Breast epithelium (tissue), 4 donors: ENCODE results near the gene USHBP1. TPM values are rescaled to one million over a fixed set of nuclear protein-coding genes. Genes with fewer than 3 reads are reported as not detected.

Source experiments
- DNase-seq, 2 donors: peaks; one replicate each; pipeline ENCODE4 v3.0.0-alpha.2; 2019; ENCODE audit warnings: low spot score in 2 of 2
- H3K27ac ChIP-seq, 2 donors: fragments of 200-600 bp; sonication (generic) in 1 of 2; one replicate each; pipeline ENCODE4 v1.5.1; 2016 to 2019; ENCODE audit warnings: mild to moderate bottlenecking in 1 of 2
- H3K27me3 ChIP-seq, 2 donors: fragments of 200-600 bp; sonication (generic) in 1 of 2; one replicate each; pipeline versions ENCODE4 v1.5.1 to v1.6.0; 2017 to 2019; ENCODE audit warnings: control low read depth in 1 of 2, mild to moderate bottlenecking in 1 of 2
- H3K36me3 ChIP-seq: fragments of 200-600 bp; one replicate; pipeline ENCODE4 v1.5.1; 2019
- H3K4me1 ChIP-seq, 2 donors: fragments of 200-600 bp; sonication (generic); one replicate each; pipeline ENCODE4 v1.5.1; 2016 to 2019; ENCODE audit warnings: control low read depth in 1 of 2
- H3K4me3 ChIP-seq, 3 donors: fragments of 200-600 bp; sonication (generic); 1 replicate in 2 of 3; 2 replicates in 1 of 3; pipeline ENCODE4 v1.5.1; 2016 to 2019; ENCODE audit warnings: mild to moderate bottlenecking in 3 of 3, moderate library complexity in 2 of 3
- H3K9me3 ChIP-seq, 2 donors: fragments of 200-600 bp; sonication (generic) in 1 of 2; one replicate each; pipeline ENCODE4 v1.5.1; 2016 to 2019; ENCODE audit warnings: control low read depth in 1 of 2
- CTCF ChIP-seq, 3 donors: fragments of 450-650 bp; IDR thresholded peaks; one replicate each; pipeline ENCODE4 v1.5.1; 2016 to 2017; ENCODE audit warnings: antibody characterized with exemption in 3 of 3, mild to moderate bottlenecking in 3 of 3, moderate library complexity in 3 of 3
- POLR2A ChIP-seq: fragments of 450-650 bp; IDR thresholded peaks from one replicate; pipeline ENCODE4 v1.6.1; 2016; ENCODE audit warnings: antibody characterized with exemption, mild to moderate bottlenecking, moderate library complexity
- POLR2AphosphoS5 ChIP-seq, 3 donors: sonication (generic); formaldehyde crosslinking; IDR thresholded peaks; one replicate each; pipeline ENCODE4 v1.6.1; 2017; ENCODE audit warnings: antibody characterized with exemption in 3 of 3
- intact Hi-C: fragments of 100-400 bp; cut with DNase I; formaldehyde crosslinking; loops from one replicate; pipeline ENCODE4 v1.15.1; 2023; ENCODE audit warnings: low total_unique reads
- total RNA-seq, 3 donors: library from RNA; depleted of rRNA; stranded (reverse); fragments of >200 nt; gene quantifications; one replicate each; pipeline ENCODE4 v1.1.0, GENCODE V29; 2016

Gene USHBP1
- total RNA-seq, 3 donors from 2014 or later, result 5.8 to 8.8 (median 7.0) TPM

- TF ChIP-seq CTCF (IDR thresholded peaks at IDR 0.05), result no peak
- no peak for TF ChIP-seq POLR2AphosphoS5 (IDR thresholded peaks at IDR 0.05)
- TF ChIP-seq POLR2A, result no peak
- intact Hi-C loops, result loop anchor here (10.0 kb wide), 1 partner anchor 221 kb away; no protein-coding TSS in a partner anchor
Measured at GRCh38 chr19:17286263-17286662, 21.7 kb upstream of the USHBP1 start.

GRCh38 chr19:17285415-17286135 is 21.0 kb upstream of the USHBP1 start:
- TF ChIP-seq POLR2A, result no peak
- TF ChIP-seq POLR2AphosphoS5 (IDR thresholded peaks at IDR 0.05), result no peak
- TF ChIP-seq CTCF (IDR thresholded peaks at IDR 0.05), result no peak
- Histone ChIP-seq H3K4me3 (no peak overlapping the region), H3K27ac (no peak overlapping the region), H3K4me1 (peaks cover 5 to 13% of the 10 kb centered on the region in 2 donors), H3K36me3 (no peaks in the 10 kb centered on the region), H3K27me3 (peaks cover 7 to 15% of the 10 kb centered on the region in 2 donors), H3K9me3 (no peaks in the 10 kb centered on the region)
- DNase-seq, result no peak
- intact Hi-C loops, result loop anchor here (10.0 kb wide), 1 partner anchor 221 kb away; no protein-coding TSS in a partner anchor

More at GRCh38 chr19:17286263-17286662, 21.7 kb upstream of the USHBP1 start:
- no peaks in the 10 kb centered on the region for H3K36me3 ChIP-seq
- H3K4me1 ChIP-seq, result peaks cover 5 to 13% of the 10 kb centered on the region in 2 donors
- DNase-seq, result no peak
- H3K9me3 ChIP-seq, result no peaks in the 10 kb centered on the region
- peaks cover 7 to 13% of the 10 kb centered on the region in 2 donors for H3K27me3 ChIP-seq
- H3K4me3 ChIP-seq, result no peak overlapping the region
- no peak overlapping the region for H3K27ac ChIP-seq

GRCh38 chr19:17283504-17283996 is 19.0 kb upstream of the USHBP1 start:
- intact Hi-C loops, result loop anchor here (10.0 kb wide), 1 partner anchor 219 kb away; no protein-coding TSS in a partner anchor
- peaks cover 5 to 13% of the 10 kb centered on the region in 2 donors for H3K4me1 ChIP-seq
- H3K36me3 ChIP-seq, result no peaks in the 10 kb centered on the region
- DNase-seq, result no peak
- H3K27me3 ChIP-seq, result peaks cover 7 to 15% of the 10 kb centered on the region in 2 donors
- H3K4me3 ChIP-seq, result no peak overlapping the region
- H3K9me3 ChIP-seq, result no peaks in the 10 kb centered on the region
- no peak for TF ChIP-seq POLR2A
- TF ChIP-seq CTCF (IDR thresholded peaks at IDR 0.05), result no peak
- TF ChIP-seq POLR2AphosphoS5 (IDR thresholded peaks at IDR 0.05), result no peak
- H3K27ac ChIP-seq, result no peak overlapping the region

- intact Hi-C loops, result loop anchor here (10.0 kb wide), 1 partner anchor 218 kb away; no protein-coding TSS in a partner anchor
- peak; percentile 67 to 90 for DNase-seq
- Histone ChIP-seq H3K27me3 (peaks cover 7 to 15% of the 10 kb centered on the region in 2 donors), H3K36me3 (no peaks in the 10 kb centered on the region), H3K4me3 (peak overlapping the region; percentile 20 to 67 (median 39)), H3K9me3 (no peaks in the 10 kb centered on the region), H3K27ac (no peak overlapping the region), H3K4me1 (peaks cover 5 to 13% of the 10 kb centered on the region in 2 donors)
- TF ChIP-seq POLR2A, result no peak
- TF ChIP-seq POLR2AphosphoS5 (IDR thresholded peaks at IDR 0.05), result peak in 1 of 3 donors; percentile 13
- peak; percentile 89 to 93 (median 92) for TF ChIP-seq CTCF (IDR thresholded peaks at IDR 0.05)
Measured at GRCh38 chr19:17282488-17283125, 18.1 kb upstream of the USHBP1 start.
